Sigmoid colon (tissue), 7 donors: Measurements from ENCODE around the gene ABHD10. TPM values are rescaled to one million over a fixed set of nuclear protein-coding genes. Genes with fewer than 3 reads are reported as not detected.

Experiments used
- DNase-seq: peaks from one replicate; pipeline ENCODE4 v3.0.0-alpha.2; 2019
- H3K27ac ChIP-seq, 4 donors: fragments of 200-600 bp; sonication (generic); one replicate each; pipeline ENCODE4 v1.5.1; 2016 to 2019; ENCODE audit warnings: mild to moderate bottlenecking in 1 of 4
- H3K27me3 ChIP-seq, 3 donors: fragments of 200-600 bp; sonication (generic); one replicate each; pipeline ENCODE4 v1.5.1; 2019; ENCODE audit warnings: mild to moderate bottlenecking in 1 of 3
- H3K36me3 ChIP-seq, 4 donors: fragments of 200-600 bp; sonication (generic); one replicate each; pipeline ENCODE4 v1.5.1; 2016 to 2019
- H3K4me1 ChIP-seq, 4 donors: fragments of 200-600 bp; sonication (generic); one replicate each; pipeline ENCODE4 v1.5.1; 2017 to 2019
- H3K4me3 ChIP-seq, 4 donors: fragments of 200-600 bp; sonication (generic); one replicate each; pipeline ENCODE4 v1.5.1; 2017 to 2019; ENCODE audit warnings: mild to moderate bottlenecking in 2 of 4, moderate library complexity in 1 of 4
- H3K9me3 ChIP-seq, 4 donors: fragments of 200-600 bp in 3 of 4; sonication (generic) in 3 of 4; one replicate each; pipeline versions ENCODE4 v1.5.1 to v1.6.1; 2013 to 2019
- CTCF ChIP-seq, 4 experiments: fragments of 450-650 bp in 3 of 4; fragments of 200-600 bp in 1 of 4; IDR thresholded peaks; one replicate each; pipeline ENCODE4 v1.5.1; 2016 to 2019; ENCODE audit warnings: antibody characterized with exemption in 4 of 4, mild to moderate bottlenecking in 3 of 4, moderate library complexity in 2 of 4
- EP300 ChIP-seq, 4 donors: sonication (generic); formaldehyde crosslinking; IDR thresholded peaks; one replicate each; pipeline ENCODE4 v1.6.1; 2017; ENCODE audit warnings: antibody characterized with exemption in 4 of 4
- POLR2A ChIP-seq, 2 donors: fragments of 450-650 bp; IDR thresholded peaks; one replicate each; pipeline ENCODE4 v1.6.1; 2016; ENCODE audit warnings: antibody characterized with exemption in 2 of 2, mild to moderate bottlenecking in 2 of 2, moderate library complexity in 2 of 2
- POLR2AphosphoS5 ChIP-seq, 4 donors: sonication (generic); formaldehyde crosslinking; IDR thresholded peaks; one replicate each; pipeline ENCODE4 v1.6.1; 2017; ENCODE audit warnings: antibody characterized with exemption in 4 of 4
- WGBS, 2 donors: extraction: QIAGEN DNeasy Blood & Tissue Kit; methylation state at CpG; one replicate each; pipeline ENCODE4 v1.1.7; 2013; 5-methylcytosine and 5-hydroxymethylcytosine counted together
- intact Hi-C: fragments of 100-400 bp; cut with DNase I; formaldehyde crosslinking; loops from one replicate; pipeline ENCODE4 v1.15.1; 2023
- polyA plus RNA-seq, 3 donors: library from polyadenylated mRNA; stranded (reverse); fragments of 200-250 nt; gene quantifications; one replicate each; pipeline ENCODE4 v1.2.3, GENCODE V29; 2013
- total RNA-seq, 4 donors: library from RNA; depleted of rRNA; stranded (reverse); fragments of >200 nt; gene quantifications; one replicate each; pipeline ENCODE4 v1.1.0, GENCODE V29; 2016
- donor health status: healthy with polysubstance abuse.
- donor health status: Bipolar disorder and iron deficiency.
- donor health status: healthy.

The ABHD10 gene
- total and polyA plus RNA-seq, 7 donors = 13.3 to 28.3 (median 18.3) TPM

- Histone ChIP-seq H3K36me3 (no peaks in the 10 kb centered on the region), H3K27ac (no peak overlapping the region), H3K9me3 (no peaks in the 10 kb centered on the region), H3K4me3 (no peak overlapping the region), H3K27me3 (no peaks in the 10 kb centered on the region), H3K4me1 (peaks cover 0 to 10% (median 2%) of the 10 kb centered on the region in 4 donors)
- WGBS, 2 donors = 62 to 81% methylated on average over 3 of the region's 3 CpGs
- TF ChIP-seq POLR2AphosphoS5 (IDR thresholded peaks at IDR 0.05) = no peak
- no peak for TF ChIP-seq POLR2A (IDR thresholded peaks at IDR 0.05)
- no peak for TF ChIP-seq EP300 (IDR thresholded peaks at IDR 0.05)
- DNase-seq = no peak
- intact Hi-C loops = no loop called here
These were observed 31.8 kb downstream of the ABHD10 start for GRCh38 chr3:112010636-112011035.

- Histone ChIP-seq H3K36me3 (no peaks in the 10 kb centered on the region), H3K27ac (no peak overlapping the region), H3K4me3 (no peak overlapping the region), H3K27me3 (no peaks in the 10 kb centered on the region), H3K9me3 (no peaks in the 10 kb centered on the region), H3K4me1 (peaks cover 0 to 10% (median 2%) of the 10 kb centered on the region in 4 donors)
- no peak for TF ChIP-seq EP300 (IDR thresholded peaks at IDR 0.05)
- no peak for TF ChIP-seq POLR2A (IDR thresholded peaks at IDR 0.05)
- no peak for DNase-seq
- 80 to 86% methylated on average over 6 of the region's 6 CpGs for WGBS, 2 donors
- intact Hi-C loops = no loop called here
These were observed 32.6 kb downstream of the ABHD10 start for GRCh38 chr3:112011376-112011940.

- Histone ChIP-seq H3K27me3 (no peaks in the 10 kb centered on the region), H3K9me3 (no peaks in the 10 kb centered on the region), H3K4me1 (peaks cover 0 to 10% (median 2%) of the 10 kb centered on the region in 4 donors), H3K27ac (no peak overlapping the region), H3K36me3 (no peaks in the 10 kb centered on the region), H3K4me3 (no peak overlapping the region)
- no peak for DNase-seq
- TF ChIP-seq CTCF (IDR thresholded peaks at IDR 0.05) (no peak), EP300 (IDR thresholded peaks at IDR 0.05) (no peak), POLR2A (IDR thresholded peaks at IDR 0.05) (no peak), POLR2AphosphoS5 (IDR thresholded peaks at IDR 0.05) (no peak)
- 77 to 79% methylated on average over 6 of the region's 6 CpGs for WGBS, 2 donors
- intact Hi-C loops = no loop called here
These were observed 33.6 kb downstream of the ABHD10 start for GRCh38 chr3:112012205-112012992.

- Histone ChIP-seq H3K4me3 (peak overlapping the region in 1 of 4 donors; percentile 18), H3K36me3 (no peaks in the 10 kb centered on the region), H3K4me1 (peaks cover 0 to 10% (median 2%) of the 10 kb centered on the region in 4 donors), H3K27me3 (no peaks in the 10 kb centered on the region), H3K27ac (peak overlapping the region in 1 of 4 donors; percentile 32), H3K9me3 (no peaks in the 10 kb centered on the region)
- TF ChIP-seq POLR2AphosphoS5 (IDR thresholded peaks at IDR 0.05) (no peak), CTCF (IDR thresholded peaks at IDR 0.05) (peak; percentile 64 to 72 (median 67))
- intact Hi-C loops = loop anchor here (1.0 kb wide), 1 partner anchor 344 kb away; no protein-coding TSS in a partner anchor
- peak; percentile 78 for DNase-seq
- 42 to 43% methylated on average over 19 of the region's 19 CpGs for WGBS, 2 donors
These were observed 34.4 kb downstream of the ABHD10 start for GRCh38 chr3:112013058-112013783.

GRCh38 chr3:112013784-112014143 is 34.9 kb downstream of the ABHD10 start:
- H3K27me3 ChIP-seq = no peaks in the 10 kb centered on the region
- peaks cover 0 to 10% (median 2%) of the 10 kb centered on the region in 4 donors for H3K4me1 ChIP-seq
- 39 to 68% methylated on average over 5 of the region's 5 CpGs for WGBS, 2 donors
- no peaks in the 10 kb centered on the region for H3K36me3 ChIP-seq
- H3K27ac ChIP-seq = no peak overlapping the region
- no peaks in the 10 kb centered on the region for H3K9me3 ChIP-seq
- DNase-seq = no peak
- TF ChIP-seq CTCF (IDR thresholded peaks at IDR 0.05) = peak in 1 of 4 experiments; percentile 11
- TF ChIP-seq POLR2A (IDR thresholded peaks at IDR 0.05) = no peak
- intact Hi-C loops = loop anchor here (1.0 kb wide), 1 partner anchor 344 kb away; no protein-coding TSS in a partner anchor
- peak overlapping the region in 1 of 4 donors; percentile 18 for H3K4me3 ChIP-seq
